ENCODE results near the gene POP4.

DNA sequence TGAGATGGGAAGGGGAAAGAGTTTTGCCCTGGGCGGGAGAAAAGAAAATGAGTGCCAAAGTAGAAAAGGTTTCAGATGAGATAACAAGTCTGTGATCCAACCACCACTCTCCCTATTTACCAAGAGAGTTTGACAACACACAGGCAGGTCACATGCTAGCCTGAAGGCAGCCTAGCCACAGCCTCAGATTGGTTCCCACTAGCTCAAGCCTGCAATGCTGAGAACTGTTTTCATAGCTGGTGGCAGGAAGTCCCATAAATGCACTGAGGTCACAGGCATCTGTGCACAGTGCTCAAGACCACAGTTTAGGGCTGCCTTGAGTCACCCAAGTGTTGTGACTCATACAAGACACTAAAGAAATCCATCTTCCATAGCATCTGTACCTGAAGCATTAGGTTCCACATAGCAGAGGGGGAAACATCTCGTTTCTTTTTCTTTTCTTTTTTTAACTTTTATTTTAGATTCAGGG is 18.5 kb upstream of the POP4 start:
- no peak for TF ChIP-seq RFX5 (IDR thresholded peaks at IDR 0.05; ENCODE audit: low read depth, low read length)
- no peak for TF ChIP-seq CHD2 (IDR thresholded peaks at IDR 0.05; ENCODE audit: low read depth, low read length)
- TF ChIP-seq POLR2AphosphoS5 (IDR thresholded peaks at IDR 0.05; ENCODE audit: low read depth, low read length), result no peak
- TF ChIP-seq ZNF598 (CRISPR knock-in tag; IDR thresholded peaks at IDR 0.05; ENCODE audit: borderline replicate concordance), result no peak
- TF ChIP-seq, protein P1, sequence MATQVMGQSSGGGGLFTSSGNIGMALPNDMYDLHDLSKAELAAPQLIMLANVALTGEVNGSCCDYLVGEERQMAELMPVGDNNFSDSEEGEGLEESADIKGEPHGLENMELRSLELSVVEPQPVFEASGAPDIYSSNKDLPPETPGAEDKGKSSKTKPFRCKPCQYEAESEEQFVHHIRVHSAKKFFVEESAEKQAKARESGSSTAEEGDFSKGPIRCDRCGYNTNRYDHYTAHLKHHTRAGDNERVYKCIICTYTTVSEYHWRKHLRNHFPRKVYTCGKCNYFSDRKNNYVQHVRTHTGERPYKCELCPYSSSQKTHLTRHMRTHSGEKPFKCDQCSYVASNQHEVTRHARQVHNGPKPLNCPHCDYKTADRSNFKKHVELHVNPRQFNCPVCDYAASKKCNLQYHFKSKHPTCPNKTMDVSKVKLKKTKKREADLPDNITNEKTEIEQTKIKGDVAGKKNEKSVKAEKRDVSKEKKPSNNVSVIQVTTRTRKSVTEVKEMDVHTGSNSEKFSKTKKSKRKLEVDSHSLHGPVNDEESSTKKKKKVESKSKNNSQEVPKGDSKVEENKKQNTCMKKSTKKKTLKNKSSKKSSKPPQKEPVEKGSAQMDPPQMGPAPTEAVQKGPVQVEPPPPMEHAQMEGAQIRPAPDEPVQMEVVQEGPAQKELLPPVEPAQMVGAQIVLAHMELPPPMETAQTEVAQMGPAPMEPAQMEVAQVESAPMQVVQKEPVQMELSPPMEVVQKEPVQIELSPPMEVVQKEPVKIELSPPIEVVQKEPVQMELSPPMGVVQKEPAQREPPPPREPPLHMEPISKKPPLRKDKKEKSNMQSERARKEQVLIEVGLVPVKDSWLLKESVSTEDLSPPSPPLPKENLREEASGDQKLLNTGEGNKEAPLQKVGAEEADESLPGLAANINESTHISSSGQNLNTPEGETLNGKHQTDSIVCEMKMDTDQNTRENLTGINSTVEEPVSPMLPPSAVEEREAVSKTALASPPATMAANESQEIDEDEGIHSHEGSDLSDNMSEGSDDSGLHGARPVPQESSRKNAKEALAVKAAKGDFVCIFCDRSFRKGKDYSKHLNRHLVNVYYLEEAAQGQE (IDR thresholded peaks at IDR 0.05; ENCODE audit: borderline replicate concordance in 1 of 2, low read depth in 1 of 2, low read length in 2 of 2), result no peak
- TF ChIP-seq, protein P2, sequence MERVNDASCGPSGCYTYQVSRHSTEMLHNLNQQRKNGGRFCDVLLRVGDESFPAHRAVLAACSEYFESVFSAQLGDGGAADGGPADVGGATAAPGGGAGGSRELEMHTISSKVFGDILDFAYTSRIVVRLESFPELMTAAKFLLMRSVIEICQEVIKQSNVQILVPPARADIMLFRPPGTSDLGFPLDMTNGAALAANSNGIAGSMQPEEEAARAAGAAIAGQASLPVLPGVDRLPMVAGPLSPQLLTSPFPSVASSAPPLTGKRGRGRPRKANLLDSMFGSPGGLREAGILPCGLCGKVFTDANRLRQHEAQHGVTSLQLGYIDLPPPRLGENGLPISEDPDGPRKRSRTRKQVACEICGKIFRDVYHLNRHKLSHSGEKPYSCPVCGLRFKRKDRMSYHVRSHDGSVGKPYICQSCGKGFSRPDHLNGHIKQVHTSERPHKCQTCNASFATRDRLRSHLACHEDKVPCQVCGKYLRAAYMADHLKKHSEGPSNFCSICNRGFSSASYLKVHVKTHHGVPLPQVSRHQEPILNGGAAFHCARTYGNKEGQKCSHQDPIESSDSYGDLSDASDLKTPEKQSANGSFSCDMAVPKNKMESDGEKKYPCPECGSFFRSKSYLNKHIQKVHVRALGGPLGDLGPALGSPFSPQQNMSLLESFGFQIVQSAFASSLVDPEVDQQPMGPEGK (CRISPR knock-in tag; IDR thresholded peaks at IDR 0.05), result no peak
- TF ChIP-seq THAP7 (CRISPR knock-in tag; IDR thresholded peaks at IDR 0.05), result no peak
